GM23338 (cell line): ENCODE results near the gene PTPRH.

Experiments
- EZH2phosphoT487 ChIP-seq: fragments of 200-600 bp; sonication (generic); IDR thresholded peaks from one replicate; pipeline ENCODE4 v1.8.1; 2018; ENCODE audit warnings: antibody characterized with exemption; ENCODE audit not compliant: unreplicated experiment
- JUNB ChIP-seq: IDR thresholded peaks from one replicate; pipeline ENCODE4 v1.6.1; 2016; ENCODE audit warnings: antibody characterized with exemption; ENCODE audit not compliant: unreplicated experiment
- POLR2AphosphoS5 ChIP-seq: IDR thresholded peaks from 2 replicates; pipeline ENCODE4 v1.6.1; 2016; ENCODE audit warnings: antibody characterized with exemption, low read depth
- REST ChIP-seq: IDR thresholded peaks from one replicate; pipeline ENCODE4 v1.6.1; 2018; ENCODE audit warnings: antibody characterized with exemption; ENCODE audit not compliant: unreplicated experiment
- TF ChIP-seq, protein P1 (sequence below), 2 experiments: fragments of 200-600 bp in 1 of 2; sonication (generic) in 1 of 2; conservative IDR thresholded peaks; 2 replicates each; pipeline versions ENCODE4 v1.5.1 to v1.6.1; 2016 to 2017; ENCODE audit warnings: antibody characterized with exemption in 2 of 2, low read depth in 2 of 2, mild to moderate bottlenecking in 2 of 2, moderate library complexity in 1 of 2

GRCh38 chr19:55165952-55166529, 43.3 kb downstream of the PTPRH start:
- TF ChIP-seq, protein P1, sequence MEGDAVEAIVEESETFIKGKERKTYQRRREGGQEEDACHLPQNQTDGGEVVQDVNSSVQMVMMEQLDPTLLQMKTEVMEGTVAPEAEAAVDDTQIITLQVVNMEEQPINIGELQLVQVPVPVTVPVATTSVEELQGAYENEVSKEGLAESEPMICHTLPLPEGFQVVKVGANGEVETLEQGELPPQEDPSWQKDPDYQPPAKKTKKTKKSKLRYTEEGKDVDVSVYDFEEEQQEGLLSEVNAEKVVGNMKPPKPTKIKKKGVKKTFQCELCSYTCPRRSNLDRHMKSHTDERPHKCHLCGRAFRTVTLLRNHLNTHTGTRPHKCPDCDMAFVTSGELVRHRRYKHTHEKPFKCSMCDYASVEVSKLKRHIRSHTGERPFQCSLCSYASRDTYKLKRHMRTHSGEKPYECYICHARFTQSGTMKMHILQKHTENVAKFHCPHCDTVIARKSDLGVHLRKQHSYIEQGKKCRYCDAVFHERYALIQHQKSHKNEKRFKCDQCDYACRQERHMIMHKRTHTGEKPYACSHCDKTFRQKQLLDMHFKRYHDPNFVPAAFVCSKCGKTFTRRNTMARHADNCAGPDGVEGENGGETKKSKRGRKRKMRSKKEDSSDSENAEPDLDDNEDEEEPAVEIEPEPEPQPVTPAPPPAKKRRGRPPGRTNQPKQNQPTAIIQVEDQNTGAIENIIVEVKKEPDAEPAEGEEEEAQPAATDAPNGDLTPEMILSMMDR (conservative IDR thresholded peaks at IDR 0.05; ENCODE audit: low read depth in 2 of 2) = peak; percentile 79 to 86
- no peak for TF ChIP-seq EZH2phosphoT487
- TF ChIP-seq JUNB = no peak
- no peak for TF ChIP-seq REST
- no peak for TF ChIP-seq POLR2AphosphoS5
